IMR-90 (cell line): Measurements from ENCODE around the gene MNAT1. TPM values are rescaled to one million over a fixed set of nuclear protein-coding genes. Genes with fewer than 3 reads are reported as not detected.

Experiments used
- ATAC-seq: fragments of 200-7000 bp; cut with Tn5 transposase; 2 replicates; pipeline ENCODE4 v1.9.1; 2020; ENCODE audit warnings: low read depth, mild to moderate bottlenecking, moderate library complexity
- BruUV-seq: library from RNA; stranded (reverse); fragments of 400-500 nt; replicated peaks from 2 replicates; lab custom pipeline; 2021; lab: Mats Ljungman, UMichigan
- CTCF ChIA-PET: fragments of 300-600 bp; formaldehyde crosslinking; extraction: SDS; loops from one replicate; lab custom pipeline; 2021; ENCODE audit warnings: antibody characterized with exemption; lab: Yijun Ruan, JAX
- POLR2A ChIA-PET: fragments of 300-600 bp; sonication (Branson Sonifier 250); formaldehyde crosslinking; loops from one replicate; lab custom pipeline; 2022; ENCODE audit warnings: antibody characterized with exemption; ENCODE audit not compliant: unreplicated experiment; lab: Charles Lee
- DNase-seq: peaks from one replicate; pipeline ENCODE4 v3.0.0; 2013
- H2AFZ ChIP-seq: replicated peaks from 2 replicates; pipeline ENCODE3; 2013; ENCODE audit warnings: low read length, mild to moderate bottlenecking; ENCODE audit not compliant: poor library complexity
- H2AK5ac ChIP-seq: 2 replicates; pipeline ENCODE4 v1.6.1; 2013; ENCODE audit warnings: low read depth, low read length, inconsistent platforms
- H2AK9ac ChIP-seq: replicated peaks from 2 replicates; pipeline ENCODE3; 2013; ENCODE audit warnings: mild to moderate bottlenecking, low read depth, low read length, moderate library complexity; ENCODE audit not compliant: poor library complexity
- H2BK120ac ChIP-seq: 2 replicates; pipeline ENCODE4 v1.6.1; 2013; ENCODE audit warnings: low read depth, low read length, inconsistent platforms
- H2BK15ac ChIP-seq: 3 replicates; pipeline ENCODE4 v1.6.1; 2013; ENCODE audit warnings: low read depth, low read length, inconsistent platforms
- H2BK20ac ChIP-seq: 2 replicates; pipeline ENCODE4 v1.6.1; 2013; ENCODE audit warnings: low read depth, mild to moderate bottlenecking, inconsistent platforms, low read length, moderate library complexity
- H2BK5ac ChIP-seq: 2 replicates; pipeline ENCODE4 v1.6.1; 2013; ENCODE audit warnings: mild to moderate bottlenecking, low read depth, low read length, inconsistent platforms; ENCODE audit not compliant: poor library complexity, severe bottlenecking
- H3K14ac ChIP-seq: replicated peaks from 2 replicates; pipeline ENCODE4 v1.6.1; 2013; ENCODE audit warnings: low read depth, low read length, inconsistent platforms
- H3K18ac ChIP-seq: 2 replicates; pipeline ENCODE4 v1.6.1; 2013; ENCODE audit warnings: low read depth, low read length, control low read depth
- H3K23ac ChIP-seq: 2 replicates; pipeline ENCODE4 v1.6.1; 2013; ENCODE audit warnings: low read depth, low read length, inconsistent platforms
- H3K27ac ChIP-seq: 2 replicates; pipeline ENCODE4 v1.5.1; 2013; ENCODE audit warnings: mild to moderate bottlenecking, control low read depth, low read length; ENCODE audit not compliant: insufficient read depth
- H3K27me3 ChIP-seq: 2 replicates; pipeline ENCODE4 v1.6.1; 2013; ENCODE audit warnings: low read length; ENCODE audit not compliant: control insufficient read depth, insufficient read depth
- H3K36me3 ChIP-seq: 2 replicates; pipeline ENCODE4 v1.6.1; 2013; ENCODE audit warnings: low read length, mixed read lengths; ENCODE audit not compliant: control insufficient read depth, insufficient read depth
- H3K4ac ChIP-seq: 2 replicates; pipeline ENCODE4 v1.6.1; 2013; ENCODE audit warnings: low read depth, low read length, inconsistent platforms
- H3K4me1 ChIP-seq: 2 replicates; pipeline ENCODE4 v1.6.1; 2013; ENCODE audit warnings: low read length, mixed read lengths; ENCODE audit not compliant: control insufficient read depth, insufficient read depth
- H3K4me2 ChIP-seq: 2 replicates; pipeline ENCODE4 v1.6.1; 2013; ENCODE audit warnings: low read depth, mild to moderate bottlenecking, control low read depth, low read length, moderate library complexity
- H3K4me3 ChIP-seq: 2 replicates; pipeline ENCODE4 v1.5.1; 2013; ENCODE audit warnings: low read depth, mild to moderate bottlenecking, control low read depth, low read length, moderate library complexity; ENCODE audit not compliant: insufficient read depth
- H3K56ac ChIP-seq: 2 replicates; pipeline ENCODE4 v1.6.1; 2013; ENCODE audit warnings: low read length, inconsistent platforms; ENCODE audit not compliant: insufficient read depth; ENCODE audit errors: extremely low read depth
- H3K79me1 ChIP-seq, 2 experiments: 2 replicates each; pipeline ENCODE4 v1.6.1; 2013; ENCODE audit warnings: low read length in 2 of 2, inconsistent platforms in 1 of 2, low read depth in 1 of 2
- H3K9ac ChIP-seq: 2 replicates; pipeline ENCODE4 v1.6.1; 2013; ENCODE audit warnings: low read depth, low read length, control low read depth
- H3K9me1 ChIP-seq: 2 replicates; pipeline ENCODE4 v1.6.1; 2013; ENCODE audit warnings: low read length, inconsistent platforms; ENCODE audit not compliant: insufficient read depth
- H3K9me3 ChIP-seq: 2 replicates; pipeline ENCODE4 v1.6.1; 2013; ENCODE audit warnings: low read length; ENCODE audit not compliant: control insufficient read depth, insufficient read depth
- H4K20me1 ChIP-seq: 2 replicates; pipeline ENCODE4 v1.6.1; 2013; ENCODE audit warnings: low read length, inconsistent platforms; ENCODE audit not compliant: insufficient read depth
- H4K5ac ChIP-seq: 2 replicates; pipeline ENCODE4 v1.6.1; 2013; ENCODE audit warnings: mild to moderate bottlenecking, low read depth, low read length, control low read depth
- H4K8ac ChIP-seq, 2 experiments: 2 replicates each; pipeline ENCODE4 v1.6.1; 2013; ENCODE audit warnings: low read depth in 2 of 2, low read length in 2 of 2, control low read depth in 1 of 2, inconsistent platforms in 1 of 2
- H4K91ac ChIP-seq: 2 replicates; pipeline ENCODE4 v1.6.1; 2013; ENCODE audit warnings: low read depth, low read length, inconsistent platforms; ENCODE audit not compliant: insufficient read depth
- BHLHE40 ChIP-seq: fragments of 150-350 bp; IDR thresholded peaks from 2 replicates; pipeline ENCODE4 v1.6.1; 2016; ENCODE audit warnings: mild to moderate bottlenecking, low read depth, low read length
- CEBPB ChIP-seq: IDR thresholded peaks from 2 replicates; pipeline ENCODE4 v1.6.1; 2012; ENCODE audit warnings: low read depth, low read length, improper control_type of control experiment
- CHD1 ChIP-seq: IDR thresholded peaks from 2 replicates; pipeline ENCODE4 v1.6.1; 2012; ENCODE audit warnings: low read depth, low read length, improper control_type of control experiment
- MAZ ChIP-seq: IDR thresholded peaks from 2 replicates; pipeline ENCODE4 v1.6.1; 2012; ENCODE audit warnings: low read depth, mild to moderate bottlenecking, low read length, improper control_type of control experiment, moderate library complexity, borderline replicate concordance
- NFE2L2 ChIP-seq: fragments of 150-350 bp; IDR thresholded peaks from 2 replicates; pipeline ENCODE4 v1.6.1; 2016; ENCODE audit warnings: low read depth, mild to moderate bottlenecking, low read length
- RAD21 ChIP-seq: IDR thresholded peaks from 2 replicates; pipeline ENCODE4 v1.6.1; 2012; ENCODE audit warnings: low read length, improper control_type of control experiment
- RCOR1 ChIP-seq: IDR thresholded peaks from 2 replicates; pipeline ENCODE4 v1.6.1; 2012; ENCODE audit warnings: mild to moderate bottlenecking, low read length, improper control_type of control experiment; ENCODE audit not compliant: insufficient replicate concordance
- RFX5 ChIP-seq: IDR thresholded peaks from 2 replicates; pipeline ENCODE4 v1.8.0; 2012; ENCODE audit warnings: low read depth, mild to moderate bottlenecking, low read length, moderate library complexity
- SMC3 ChIP-seq: fragments of 150-350 bp; IDR thresholded peaks from 2 replicates; pipeline ENCODE4 v1.6.1; 2016; ENCODE audit warnings: low read depth, mild to moderate bottlenecking, antibody characterized with exemption, low read length, moderate library complexity
- WGBS, 2 experiments: methylation state at CpG; one replicate each; pipeline versions ENCODE4 v1.1.5 to v1.1.7; 2013; ENCODE audit warnings: missing lambda C conversion rate in 2 of 2; ENCODE audit not compliant: insufficient read length in 1 of 2; ENCODE audit errors: extremely low coverage in 2 of 2; 5-methylcytosine and 5-hydroxymethylcytosine counted together
- dilution Hi-C: fragments of 300-500 bp; cut with HindIII; formaldehyde crosslinking; loops from one replicate; pipeline ENCODE4 v1.14.3; 2018; ENCODE audit warnings: low sequenced_read_pairs; ENCODE audit not compliant: unreplicated experiment
- in situ Hi-C: fragments of 300-500 bp; cut with MboI; formaldehyde crosslinking; loops from 3 replicates; pipeline ENCODE4 v1.14.3; 2019; ENCODE audit warnings: low sequenced_read_pairs, inconsistent platforms, mixed read lengths
- intact Hi-C: fragments of 100-400 bp; cut with micrococcal nuclease; formaldehyde crosslinking; loops from 2 replicates; pipeline ENCODE4 v1.10.0; 2022
- polyA plus RNA-seq, 3 experiments: library from polyadenylated mRNA; depleted of rRNA; stranded (reverse); fragments of >200 nt; gene quantifications; 2 replicates each; pipeline ENCODE4 v1.2.3, GENCODE V29; 2012; ENCODE audit warnings: low replicate concordance in 1 of 3
- total RNA-seq: library from RNA; depleted of rRNA; stranded (reverse); fragments of >200 nt; gene quantifications from 2 replicates; pipeline ENCODE4 v1.2.3, GENCODE V29; 2012
- TF ChIP-seq, protein P1 (sequence below): conservative IDR thresholded peaks from 2 replicates; pipeline ENCODE4 v1.5.1; 2012; ENCODE audit warnings: mild to moderate bottlenecking, low read depth, low read length, improper control_type of control experiment
- TF ChIP-seq, protein P2 (sequence below): fragments of 150-350 bp; IDR thresholded peaks from 2 replicates; pipeline ENCODE4 v1.6.1; 2017; ENCODE audit warnings: mild to moderate bottlenecking, antibody characterized with exemption, low read length, low read depth
- TF ChIP-seq, protein P3 (sequence below): fragments of 150-350 bp; IDR thresholded peaks from 2 replicates; pipeline ENCODE4 v1.6.1; 2016; ENCODE audit warnings: low read depth, mild to moderate bottlenecking, low read length, moderate library complexity, borderline replicate concordance

MNAT1 gene
- total and polyA plus RNA-seq, 2 of the 4 experiments (the other 2 are of a cell fraction) = 48.2 to 53.0 TPM

- H4K91ac ChIP-seq = no peak overlapping the region
- H3K4me3 ChIP-seq = no peak overlapping the region
- no peak overlapping the region for H2BK15ac ChIP-seq
- H3K9me1 ChIP-seq = peaks cover 12% of the 10 kb centered on the region
- in situ Hi-C loops = no loop called here
- H2BK20ac ChIP-seq = no peak overlapping the region
- H3K9ac ChIP-seq = no peak overlapping the region
- CTCF ChIA-PET = no interaction called here
- POLR2A ChIA-PET = no interaction called here
- no peak overlapping the region for H3K23ac ChIP-seq
- intact Hi-C loops = no loop called here
- no peak overlapping the region for H3K56ac ChIP-seq
- WGBS, 2 experiments = no CpG with 5 or more reads among the region's 1 CpG
- H2BK120ac ChIP-seq = no peak overlapping the region
- BruUV-seq = no TSS peak
- H3K18ac ChIP-seq = no peak overlapping the region
- H4K8ac ChIP-seq = no peak overlapping the region; a peak in 3 of 4 replicates
- DNase-seq (peak; percentile 74), ATAC-seq (peak; percentile 58)
- H3K4me2 ChIP-seq = peak overlapping the region; percentile 66; the same call in 1 of the 2 replicates
- H3K14ac ChIP-seq = no peak overlapping the region
- H2AK5ac ChIP-seq = no peak overlapping the region
- no peak overlapping the region for H2AK9ac ChIP-seq
- dilution Hi-C loops = no loop called here
- H3K79me1 ChIP-seq = peaks cover 24 to 71% of the 10 kb centered on the region in 2 experiments
- H2AFZ ChIP-seq = no peak overlapping the region
- H3K9me3 ChIP-seq = no peaks in the 10 kb centered on the region
- peak overlapping the region; percentile 57 for H2BK5ac ChIP-seq
- H4K20me1 ChIP-seq = peaks cover 21% of the 10 kb centered on the region; the same call in 1 of the 2 replicates
- H4K5ac ChIP-seq = no peak overlapping the region; the same call in 1 of the 2 replicates
- peaks cover 13% of the 10 kb centered on the region for H3K4me1 ChIP-seq
- H3K4ac ChIP-seq = no peak overlapping the region
- peaks cover 2% of the 10 kb centered on the region; the same call in 1 of the 2 replicates for H3K36me3 ChIP-seq
- no peaks in the 10 kb centered on the region for H3K27me3 ChIP-seq
- no peak overlapping the region for H3K27ac ChIP-seq
- TF ChIP-seq, protein P1, sequence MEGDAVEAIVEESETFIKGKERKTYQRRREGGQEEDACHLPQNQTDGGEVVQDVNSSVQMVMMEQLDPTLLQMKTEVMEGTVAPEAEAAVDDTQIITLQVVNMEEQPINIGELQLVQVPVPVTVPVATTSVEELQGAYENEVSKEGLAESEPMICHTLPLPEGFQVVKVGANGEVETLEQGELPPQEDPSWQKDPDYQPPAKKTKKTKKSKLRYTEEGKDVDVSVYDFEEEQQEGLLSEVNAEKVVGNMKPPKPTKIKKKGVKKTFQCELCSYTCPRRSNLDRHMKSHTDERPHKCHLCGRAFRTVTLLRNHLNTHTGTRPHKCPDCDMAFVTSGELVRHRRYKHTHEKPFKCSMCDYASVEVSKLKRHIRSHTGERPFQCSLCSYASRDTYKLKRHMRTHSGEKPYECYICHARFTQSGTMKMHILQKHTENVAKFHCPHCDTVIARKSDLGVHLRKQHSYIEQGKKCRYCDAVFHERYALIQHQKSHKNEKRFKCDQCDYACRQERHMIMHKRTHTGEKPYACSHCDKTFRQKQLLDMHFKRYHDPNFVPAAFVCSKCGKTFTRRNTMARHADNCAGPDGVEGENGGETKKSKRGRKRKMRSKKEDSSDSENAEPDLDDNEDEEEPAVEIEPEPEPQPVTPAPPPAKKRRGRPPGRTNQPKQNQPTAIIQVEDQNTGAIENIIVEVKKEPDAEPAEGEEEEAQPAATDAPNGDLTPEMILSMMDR = no peak
- TF ChIP-seq RCOR1 = no peak
- TF ChIP-seq, protein P2, sequence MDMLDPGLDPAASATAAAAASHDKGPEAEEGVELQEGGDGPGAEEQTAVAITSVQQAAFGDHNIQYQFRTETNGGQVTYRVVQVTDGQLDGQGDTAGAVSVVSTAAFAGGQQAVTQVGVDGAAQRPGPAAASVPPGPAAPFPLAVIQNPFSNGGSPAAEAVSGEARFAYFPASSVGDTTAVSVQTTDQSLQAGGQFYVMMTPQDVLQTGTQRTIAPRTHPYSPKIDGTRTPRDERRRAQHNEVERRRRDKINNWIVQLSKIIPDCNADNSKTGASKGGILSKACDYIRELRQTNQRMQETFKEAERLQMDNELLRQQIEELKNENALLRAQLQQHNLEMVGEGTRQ = no peak
- no peak for TF ChIP-seq CHD1
- TF ChIP-seq RAD21 = no peak
- TF ChIP-seq, protein P3, sequence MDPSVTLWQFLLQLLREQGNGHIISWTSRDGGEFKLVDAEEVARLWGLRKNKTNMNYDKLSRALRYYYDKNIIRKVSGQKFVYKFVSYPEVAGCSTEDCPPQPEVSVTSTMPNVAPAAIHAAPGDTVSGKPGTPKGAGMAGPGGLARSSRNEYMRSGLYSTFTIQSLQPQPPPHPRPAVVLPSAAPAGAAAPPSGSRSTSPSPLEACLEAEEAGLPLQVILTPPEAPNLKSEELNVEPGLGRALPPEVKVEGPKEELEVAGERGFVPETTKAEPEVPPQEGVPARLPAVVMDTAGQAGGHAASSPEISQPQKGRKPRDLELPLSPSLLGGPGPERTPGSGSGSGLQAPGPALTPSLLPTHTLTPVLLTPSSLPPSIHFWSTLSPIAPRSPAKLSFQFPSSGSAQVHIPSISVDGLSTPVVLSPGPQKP = no peak
- TF ChIP-seq MAZ = no peak
- no peak for TF ChIP-seq RFX5
- no peak for TF ChIP-seq SMC3
- peak; percentile 42; the same call in 1 of the 2 replicates for TF ChIP-seq CEBPB
- TF ChIP-seq NFE2L2 = peak; percentile 11; the same call in 1 of the 2 replicates
- TF ChIP-seq BHLHE40 = no peak
Measured at GRCh38 chr14:60757567-60758002, 23.0 kb downstream of the MNAT1 start.
